ENCODE results near the gene TMA7.

Gene TMA7

DNA sequence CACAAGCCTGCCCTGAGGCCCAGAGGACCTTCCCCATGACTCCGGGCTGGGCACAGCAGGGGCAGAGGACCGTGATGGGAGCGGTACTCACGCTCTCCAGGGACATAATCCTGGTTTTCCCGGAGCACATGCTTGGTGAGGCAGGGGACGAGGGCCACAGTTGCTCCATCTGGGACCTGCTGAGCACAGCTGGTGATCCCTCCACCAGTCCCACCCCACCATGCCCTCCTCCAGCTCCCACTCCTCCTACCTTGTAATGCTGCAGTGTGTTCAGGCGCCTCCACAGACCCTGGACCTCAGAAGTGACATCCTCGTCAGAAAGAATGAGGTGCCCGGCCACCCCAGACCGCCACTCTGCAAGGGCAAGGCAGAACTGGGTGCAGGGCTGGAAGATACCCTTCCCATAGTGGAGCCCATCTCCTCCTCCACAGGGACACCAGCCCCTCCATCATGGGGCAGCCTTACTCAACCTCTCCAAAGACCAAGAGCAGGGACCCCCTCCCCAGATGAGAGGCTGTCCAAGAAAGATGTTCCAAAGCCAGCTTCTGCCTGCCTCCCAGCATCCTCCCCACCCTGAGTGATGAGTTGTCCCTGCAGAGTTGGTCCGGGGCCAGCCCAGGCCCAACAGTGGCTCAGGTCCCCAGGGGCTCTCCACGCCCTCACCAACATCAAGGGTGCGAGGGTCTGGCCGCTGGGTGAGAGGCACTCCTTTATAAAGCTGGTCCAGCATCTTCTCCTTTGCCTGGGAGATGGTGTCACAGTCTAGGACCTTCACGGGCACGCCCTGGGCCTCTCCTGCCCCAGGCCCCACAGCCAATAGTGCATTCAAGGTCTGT lies 29.6 kb upstream of the TMA7 start:
- H3K27ac ChIP-seq, result no peak overlapping the region

DNA sequence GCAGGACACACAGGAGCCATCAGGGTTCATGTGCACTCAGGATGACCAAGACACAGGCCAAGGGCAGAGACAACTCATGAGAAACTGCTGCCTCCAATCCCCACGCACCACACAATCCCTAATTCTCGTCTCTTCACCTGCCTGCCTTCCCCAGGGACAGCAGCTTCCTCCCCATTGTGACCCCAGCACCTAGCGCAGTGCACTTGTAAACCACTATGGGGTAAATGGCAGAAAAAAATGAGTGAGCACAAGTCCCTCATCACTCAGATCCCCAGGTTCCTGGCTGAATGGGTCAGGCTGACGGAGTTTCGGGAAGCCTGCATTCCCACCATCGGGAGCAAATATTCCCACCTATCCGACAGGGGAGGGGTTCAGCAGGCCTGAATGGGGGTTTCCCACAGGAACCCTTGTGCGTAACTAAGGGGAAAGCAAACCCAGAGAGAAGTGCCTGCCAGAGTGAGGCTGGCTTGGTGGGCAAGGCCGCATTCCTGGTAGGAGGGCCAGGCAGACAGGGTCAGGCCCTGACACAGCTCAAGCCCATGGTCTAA lies 28.9 kb upstream of the TMA7 start:
- H3K27ac ChIP-seq, result no peak overlapping the region
- no peak for TF ChIP-seq ZFX (IDR thresholded peaks at IDR 0.05)
- TF ChIP-seq, protein P1, sequence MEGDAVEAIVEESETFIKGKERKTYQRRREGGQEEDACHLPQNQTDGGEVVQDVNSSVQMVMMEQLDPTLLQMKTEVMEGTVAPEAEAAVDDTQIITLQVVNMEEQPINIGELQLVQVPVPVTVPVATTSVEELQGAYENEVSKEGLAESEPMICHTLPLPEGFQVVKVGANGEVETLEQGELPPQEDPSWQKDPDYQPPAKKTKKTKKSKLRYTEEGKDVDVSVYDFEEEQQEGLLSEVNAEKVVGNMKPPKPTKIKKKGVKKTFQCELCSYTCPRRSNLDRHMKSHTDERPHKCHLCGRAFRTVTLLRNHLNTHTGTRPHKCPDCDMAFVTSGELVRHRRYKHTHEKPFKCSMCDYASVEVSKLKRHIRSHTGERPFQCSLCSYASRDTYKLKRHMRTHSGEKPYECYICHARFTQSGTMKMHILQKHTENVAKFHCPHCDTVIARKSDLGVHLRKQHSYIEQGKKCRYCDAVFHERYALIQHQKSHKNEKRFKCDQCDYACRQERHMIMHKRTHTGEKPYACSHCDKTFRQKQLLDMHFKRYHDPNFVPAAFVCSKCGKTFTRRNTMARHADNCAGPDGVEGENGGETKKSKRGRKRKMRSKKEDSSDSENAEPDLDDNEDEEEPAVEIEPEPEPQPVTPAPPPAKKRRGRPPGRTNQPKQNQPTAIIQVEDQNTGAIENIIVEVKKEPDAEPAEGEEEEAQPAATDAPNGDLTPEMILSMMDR (conservative IDR thresholded peaks at IDR 0.05), result no peak

More for the DNA sequence above, 29.6 kb upstream of the TMA7 start:
- TF ChIP-seq, protein P1 (conservative IDR thresholded peaks at IDR 0.05), result no peak
- TF ChIP-seq ZFX (IDR thresholded peaks at IDR 0.05), result no peak

DNA sequence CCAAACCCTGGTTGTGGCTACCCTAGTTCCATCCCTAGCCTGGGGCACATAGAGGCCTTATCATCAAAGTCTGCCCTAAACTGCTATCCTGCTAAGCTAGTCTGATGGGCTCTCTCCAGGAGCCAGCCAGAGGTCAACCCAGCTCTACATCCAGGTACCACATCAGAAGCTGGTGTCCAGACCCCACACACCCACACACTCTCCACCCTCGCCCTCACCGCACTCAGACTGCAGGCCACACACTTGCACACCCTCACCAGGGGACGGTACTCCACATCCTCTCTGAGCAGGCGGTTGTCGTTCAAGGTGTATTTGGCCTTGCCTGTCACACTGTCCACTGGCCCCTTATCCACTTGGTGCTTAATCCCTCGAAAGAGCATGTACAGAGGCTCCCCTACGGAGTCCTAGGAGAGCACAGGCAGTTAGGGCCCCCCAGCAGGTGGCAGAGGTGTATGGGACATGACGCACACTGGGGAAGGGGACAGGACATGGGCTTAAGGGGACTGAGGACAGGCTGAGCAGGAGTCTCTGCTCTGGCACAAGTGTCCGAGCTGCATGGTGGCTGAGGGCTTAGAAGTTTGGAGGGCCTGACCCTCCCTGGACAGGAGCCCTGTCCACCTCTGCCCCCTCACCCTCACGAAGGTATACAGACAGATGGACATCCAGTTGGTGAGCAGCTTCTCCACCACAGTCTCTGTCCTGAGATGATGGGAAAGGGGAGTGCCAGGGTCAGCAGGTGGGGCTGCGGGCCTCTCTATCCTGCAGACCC lies 28.3 kb upstream of the TMA7 start:
- TF ChIP-seq, protein P1 (conservative IDR thresholded peaks at IDR 0.05), result no peak
- TF ChIP-seq ZFX (IDR thresholded peaks at IDR 0.05), result no peak
- H3K27ac ChIP-seq, result no peak overlapping the region

DNA sequence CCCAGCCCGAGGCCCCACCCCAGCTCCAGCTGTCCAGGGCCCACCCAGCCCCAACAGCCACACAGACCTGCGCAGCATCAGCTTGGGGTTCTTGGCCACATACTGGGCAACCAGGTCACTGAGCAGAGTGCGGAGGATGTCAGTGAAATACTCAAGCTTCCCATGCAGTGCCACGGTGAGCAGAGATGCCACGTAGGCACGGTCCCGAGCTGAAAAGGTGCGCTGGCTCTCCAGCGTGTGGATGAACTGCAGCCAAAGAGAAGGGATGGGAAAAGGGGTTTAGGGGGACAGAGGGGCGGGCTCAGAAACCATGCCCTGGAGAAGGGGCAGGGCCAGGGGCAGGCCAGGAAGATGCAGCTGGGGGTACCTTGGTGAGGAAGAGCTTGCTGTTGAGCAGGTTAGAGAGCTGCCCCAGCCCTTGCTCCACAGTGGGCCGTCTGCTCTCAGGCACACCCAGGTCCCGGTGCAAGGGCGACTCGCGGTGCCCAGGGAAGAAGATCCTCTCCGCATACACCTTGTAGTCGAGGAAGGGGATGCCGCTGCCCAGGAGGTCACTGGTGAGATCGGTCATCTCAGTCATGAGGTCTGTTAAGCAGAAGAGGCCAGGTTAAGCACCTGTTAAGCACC lies 27.6 kb upstream of the TMA7 start:
- H3K27ac ChIP-seq, result no peak overlapping the region
- TF ChIP-seq, protein P1 (conservative IDR thresholded peaks at IDR 0.05), result no peak
- TF ChIP-seq ZFX (IDR thresholded peaks at IDR 0.05), result no peak

DNA sequence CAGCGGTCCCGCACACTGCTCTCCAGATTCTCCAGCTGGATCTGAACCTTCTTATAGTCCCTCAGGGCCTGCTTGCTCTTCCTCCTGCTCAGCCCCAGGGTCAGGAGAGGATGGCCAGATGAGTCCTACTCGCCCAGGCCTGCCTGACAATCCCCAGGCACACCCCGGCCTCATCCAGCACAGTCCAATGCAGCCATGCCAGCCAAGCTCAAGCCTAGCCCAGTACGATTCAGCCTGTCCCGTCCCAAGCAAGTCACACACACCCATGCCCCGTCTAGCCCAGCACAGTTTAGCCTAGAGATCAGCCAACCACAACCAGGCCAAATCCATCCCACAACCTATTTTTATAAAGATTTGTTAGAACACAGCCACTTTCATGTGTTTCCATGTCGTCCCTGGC lies 27.0 kb upstream of the TMA7 start:
- no peak overlapping the region for H3K27ac ChIP-seq
- TF ChIP-seq ZFX (IDR thresholded peaks at IDR 0.05), result no peak
- TF ChIP-seq, protein P1 (conservative IDR thresholded peaks at IDR 0.05), result no peak

DNA sequence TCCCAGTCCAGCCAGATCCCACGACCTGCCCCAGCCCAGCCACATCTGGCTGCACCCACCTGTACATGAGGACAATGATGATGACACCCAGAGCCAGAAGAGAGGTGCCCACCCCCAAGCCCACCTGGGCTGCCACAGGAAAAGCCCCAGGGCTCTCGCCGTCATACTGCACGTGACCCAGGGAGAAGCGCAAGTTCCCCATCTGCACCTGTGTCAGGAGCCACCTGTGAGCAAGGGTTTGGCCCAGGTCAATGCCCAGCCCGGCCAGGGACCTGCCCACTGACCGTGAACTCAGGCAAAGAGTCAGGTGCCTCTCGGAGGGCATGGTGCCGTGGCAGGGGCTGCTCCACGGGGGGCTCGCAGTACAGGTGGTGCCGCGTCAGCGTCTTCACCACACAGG lies 26.4 kb upstream of the TMA7 start:
- no peak overlapping the region for H3K27ac ChIP-seq
- TF ChIP-seq ZFX (IDR thresholded peaks at IDR 0.05), result no peak
- TF ChIP-seq, protein P1 (conservative IDR thresholded peaks at IDR 0.05), result no peak

Data from C4-2B (cell line).